ENCODE results near the gene ADA.

The ADA gene

GRCh38 chr20:44686934-44687333 is 35.4 kb upstream of the ADA start (continued):
- TF ChIP-seq PATZ1 (CRISPR knock-in tag; IDR thresholded peaks at IDR 0.05; ENCODE audit: borderline replicate concordance) (no peak), RARB (CRISPR knock-in tag; IDR thresholded peaks at IDR 0.05) (no peak), ZNF70 (CRISPR knock-in tag; IDR thresholded peaks at IDR 0.05) (no peak), PPARA (CRISPR knock-in tag; IDR thresholded peaks at IDR 0.05; ENCODE audit: borderline replicate concordance) (no peak), POU6F1 (CRISPR knock-in tag; IDR thresholded peaks at IDR 0.05; ENCODE audit: borderline replicate concordance, low read depth) (no peak), ZC3H10 (CRISPR knock-in tag; IDR thresholded peaks at IDR 0.05) (no peak)

GRCh38 chr20:44684047-44684967 is 32.8 kb upstream of the ADA start:
- ATAC-seq: no peak
- TF ChIP-seq BACH2 (CRISPR knock-in tag; IDR thresholded peaks at IDR 0.05; ENCODE audit: borderline replicate concordance): no peak
- TF ChIP-seq POU6F1 (CRISPR knock-in tag; IDR thresholded peaks at IDR 0.05; ENCODE audit: borderline replicate concordance, low read depth): no peak
- TF ChIP-seq SNAI2 (CRISPR knock-in tag; IDR thresholded peaks at IDR 0.05): no peak
- no peak for TF ChIP-seq CSRNP3 (CRISPR knock-in tag; IDR thresholded peaks at IDR 0.05)
- no peak for TF ChIP-seq ZNF565 (CRISPR knock-in tag; conservative IDR thresholded peaks at IDR 0.05; ENCODE audit: low read depth)
- no peak for TF ChIP-seq RARB (CRISPR knock-in tag; IDR thresholded peaks at IDR 0.05)
- TF ChIP-seq GLIS3 (CRISPR knock-in tag; IDR thresholded peaks at IDR 0.05): no peak
- no peak for TF ChIP-seq ISL1 (CRISPR knock-in tag; IDR thresholded peaks at IDR 0.05)
- TF ChIP-seq ZNF70 (CRISPR knock-in tag; IDR thresholded peaks at IDR 0.05): no peak
- TF ChIP-seq ZFP3 (CRISPR knock-in tag; IDR thresholded peaks at IDR 0.05): no peak
- no peak for TF ChIP-seq TOX (CRISPR knock-in tag; IDR thresholded peaks at IDR 0.05; ENCODE audit: borderline replicate concordance)
- no peak for TF ChIP-seq ZNF8 (CRISPR knock-in tag; IDR thresholded peaks at IDR 0.05)
- TF ChIP-seq ARNTL (CRISPR knock-in tag; IDR thresholded peaks at IDR 0.05; ENCODE audit: borderline replicate concordance, low read depth): no peak

GRCh38 chr20:44683263-44684046 is 32.0 kb upstream of the ADA start:
- no peak for TF ChIP-seq ISL1 (CRISPR knock-in tag; IDR thresholded peaks at IDR 0.05)
- TF ChIP-seq CREB5 (CRISPR knock-in tag; IDR thresholded peaks at IDR 0.05; ENCODE audit: low read depth): no peak
- no peak for TF ChIP-seq TOX (CRISPR knock-in tag; IDR thresholded peaks at IDR 0.05; ENCODE audit: borderline replicate concordance)
- no peak for TF ChIP-seq BACH2 (CRISPR knock-in tag; IDR thresholded peaks at IDR 0.05; ENCODE audit: borderline replicate concordance)
- TF ChIP-seq ZFP3 (CRISPR knock-in tag; IDR thresholded peaks at IDR 0.05): no peak
- TF ChIP-seq PATZ1 (CRISPR knock-in tag; IDR thresholded peaks at IDR 0.05; ENCODE audit: borderline replicate concordance): no peak
- peak; percentile 90 for ATAC-seq

Measured in SK-N-SH treated with all-trans-retinoic acid at 6 μM for 48 hours (cell line).